Stimulated activated effector memory CD8-positive, alpha-beta T cell treated with anti-CD3 and anti-CD28 coated beads, Interleukin-12 subunit alpha, Interleukin-12 subunit beta, amount 100 ng/mL, for 72 hours (primary cell): Measurements from ENCODE around the gene MT1A.

ENCODE experiments used
- ATAC-seq: fragments of 150-1000 bp; cut with Tn5 transposase; 2 replicates; pipeline ENCODE4 v1.10.0; 2021
- DNase-seq, 2 donors: peaks; one replicate each; pipeline ENCODE4 v3.0.0; 2021 to 2022; ENCODE audit warnings: low spot score in 2 of 2
- H3K27ac Mint-ChIP-seq: one replicate; pipeline ENCODE4 v1.8.0; 2022; ENCODE audit warnings: mild to moderate bottlenecking, mixed read lengths
- H3K36me3 Mint-ChIP-seq: one replicate; pipeline ENCODE4 v1.8.0; 2022; ENCODE audit warnings: mild to moderate bottlenecking, mixed read lengths
- H3K4me1 Mint-ChIP-seq: one replicate; pipeline ENCODE4 v1.8.0; 2022; ENCODE audit warnings: mixed read lengths
- H3K4me3 Mint-ChIP-seq: one replicate; pipeline ENCODE4 v1.8.0; 2022; ENCODE audit warnings: mild to moderate bottlenecking, mixed read lengths
- H3K9me3 Mint-ChIP-seq: one replicate; pipeline ENCODE4 v1.8.0; 2022; ENCODE audit warnings: mixed read lengths

Gene MT1A

DNA sequence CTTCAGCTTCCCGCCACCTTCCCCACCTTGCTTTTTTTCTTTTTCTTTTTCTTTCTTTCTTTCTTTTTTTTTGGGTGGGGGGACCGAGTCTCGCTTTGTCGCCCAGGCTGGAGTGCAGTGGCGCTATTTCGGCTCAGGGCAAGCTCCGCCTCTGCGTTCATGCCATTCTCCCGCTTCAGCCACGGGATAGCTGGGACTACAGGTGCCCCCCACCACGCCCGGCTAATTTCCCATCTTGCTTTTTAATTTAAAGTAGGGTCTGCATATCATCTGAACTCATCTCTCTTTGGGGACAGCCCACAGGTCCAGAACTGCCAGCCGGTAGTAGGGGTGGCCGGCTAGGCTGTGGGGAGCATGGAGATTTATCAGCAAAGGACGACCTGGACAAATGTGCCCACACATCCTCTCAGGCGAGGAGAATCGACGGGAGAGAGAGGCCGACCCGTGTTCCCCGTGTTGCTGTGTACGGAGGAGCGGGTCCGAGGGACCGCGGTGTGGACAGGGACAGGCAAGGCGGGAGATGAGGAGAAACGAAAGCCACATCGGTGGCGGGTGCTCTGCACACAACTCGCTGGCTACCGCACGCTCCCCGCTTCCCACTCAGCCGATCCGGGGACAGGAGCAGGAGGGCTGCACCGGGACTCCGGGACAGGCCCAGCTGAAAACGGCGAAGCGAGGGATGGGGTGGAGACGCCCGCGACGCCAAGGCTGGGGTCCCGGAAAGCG lies 3.6 kb upstream of the MT1A start:
- peaks cover 30% of the 10 kb centered on the region for H3K4me1 Mint-ChIP-seq
- H3K36me3 Mint-ChIP-seq, result no peaks in the 10 kb centered on the region
- H3K27ac Mint-ChIP-seq, result no peak overlapping the region
- peak overlapping the region; percentile 68 for H3K4me3 Mint-ChIP-seq
- ATAC-seq (no peak), DNase-seq (no peak)
- no peaks in the 10 kb centered on the region for H3K9me3 Mint-ChIP-seq

DNA sequence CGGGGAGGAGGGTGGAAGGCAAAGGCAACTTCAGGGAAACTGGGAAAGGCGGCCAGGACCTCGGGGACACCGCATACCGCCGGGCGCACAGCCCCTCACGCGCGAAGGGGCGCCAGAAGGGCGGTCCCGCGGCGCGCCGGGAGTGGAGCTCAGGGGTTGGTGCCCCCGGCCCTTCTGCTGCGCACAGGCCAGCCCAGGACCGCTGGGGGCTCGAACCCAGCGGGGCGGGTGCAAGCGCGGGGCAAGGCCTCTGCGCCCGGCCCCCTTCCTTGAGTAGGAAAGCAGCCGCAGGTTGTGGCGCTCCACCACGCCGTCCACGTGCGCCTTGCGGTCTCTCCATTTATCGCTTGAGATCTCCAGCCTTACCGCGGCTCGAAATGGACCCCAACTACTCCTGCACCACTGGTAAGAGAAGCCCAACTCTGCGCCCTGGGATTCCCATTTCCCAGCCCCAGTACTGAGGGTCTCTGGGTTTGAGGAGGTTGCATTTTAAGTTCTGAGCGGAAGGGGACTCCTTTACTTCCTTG lies 3.0 kb upstream of the MT1A start:
- H3K36me3 Mint-ChIP-seq, result no peaks in the 10 kb centered on the region
- DNase-seq (no peak), ATAC-seq (no peak)
- H3K27ac Mint-ChIP-seq, result no peak overlapping the region
- peaks cover 30% of the 10 kb centered on the region for H3K4me1 Mint-ChIP-seq
- H3K4me3 Mint-ChIP-seq, result peak overlapping the region; percentile 68
- no peaks in the 10 kb centered on the region for H3K9me3 Mint-ChIP-seq

DNA sequence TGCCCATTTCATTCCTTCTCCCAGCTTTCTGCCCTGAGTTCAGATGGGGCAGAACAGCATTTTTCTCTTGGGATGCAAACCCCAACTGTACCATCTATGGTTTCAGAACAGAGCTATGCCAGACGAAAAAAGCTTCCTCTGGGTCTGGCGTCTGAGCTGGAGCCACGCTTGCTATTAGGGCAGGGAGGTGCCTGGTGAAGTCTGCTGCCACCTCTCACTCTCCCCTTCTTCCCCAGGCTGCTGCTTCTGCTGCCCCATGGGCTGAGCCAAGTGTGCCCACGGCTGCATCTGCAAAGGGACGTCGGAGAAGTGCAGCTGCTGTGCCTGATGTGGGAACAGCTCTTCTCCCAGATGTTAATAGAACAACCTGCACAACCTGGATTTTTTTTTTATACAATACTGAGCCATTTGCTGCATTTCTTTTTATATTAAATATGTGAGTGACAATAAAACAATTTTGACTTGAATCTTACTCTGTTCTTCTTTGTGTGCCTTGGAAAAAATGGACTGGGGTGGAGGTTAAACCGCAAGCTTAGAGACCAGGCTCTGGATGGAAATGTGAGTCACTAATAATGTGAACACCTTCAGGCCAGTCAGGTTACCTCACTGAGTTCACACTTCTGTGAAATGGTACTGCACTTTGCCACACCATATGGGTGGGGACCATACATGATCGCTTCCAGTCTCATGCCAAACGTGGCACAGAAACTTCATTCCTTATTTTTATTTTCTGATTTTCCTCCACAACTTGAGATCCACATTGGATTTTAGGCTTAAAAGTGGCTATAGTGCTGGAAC lies 1.7 kb upstream of the MT1A start:
- Mint-ChIP-seq H3K27ac (no peak overlapping the region), H3K4me3 (no peak overlapping the region), H3K4me1 (peaks cover 27% of the 10 kb centered on the region), H3K9me3 (no peaks in the 10 kb centered on the region), H3K36me3 (no peaks in the 10 kb centered on the region)
- DNase-seq (no peak), ATAC-seq (no peak)

DNA sequence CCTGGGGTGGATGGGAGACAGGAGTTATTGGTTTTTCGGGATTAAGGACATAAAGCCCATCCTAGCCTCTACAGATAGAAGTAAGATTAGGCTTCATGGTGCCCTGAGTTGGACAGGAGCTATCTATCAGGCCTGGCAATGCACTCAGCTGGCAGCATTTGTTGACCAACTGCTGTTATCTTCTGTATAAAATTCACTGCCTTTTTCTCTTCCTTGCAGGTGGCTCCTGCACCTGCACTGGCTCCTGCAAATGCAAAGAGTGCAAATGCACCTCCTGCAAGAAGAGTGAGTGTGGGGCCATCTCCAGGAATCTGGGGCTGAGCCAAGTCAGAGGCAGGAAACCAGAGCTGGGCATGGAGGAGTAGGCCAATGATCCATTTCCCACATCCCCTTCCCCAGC lies 579 bp downstream of the MT1A start:
- DNase-seq (no peak), ATAC-seq (no peak)
- no peaks in the 10 kb centered on the region for H3K36me3 Mint-ChIP-seq
- H3K9me3 Mint-ChIP-seq, result no peaks in the 10 kb centered on the region
- H3K4me3 Mint-ChIP-seq, result peak overlapping the region; percentile 57
- no peak overlapping the region for H3K27ac Mint-ChIP-seq
- peaks cover 40% of the 10 kb centered on the region for H3K4me1 Mint-ChIP-seq

DNA sequence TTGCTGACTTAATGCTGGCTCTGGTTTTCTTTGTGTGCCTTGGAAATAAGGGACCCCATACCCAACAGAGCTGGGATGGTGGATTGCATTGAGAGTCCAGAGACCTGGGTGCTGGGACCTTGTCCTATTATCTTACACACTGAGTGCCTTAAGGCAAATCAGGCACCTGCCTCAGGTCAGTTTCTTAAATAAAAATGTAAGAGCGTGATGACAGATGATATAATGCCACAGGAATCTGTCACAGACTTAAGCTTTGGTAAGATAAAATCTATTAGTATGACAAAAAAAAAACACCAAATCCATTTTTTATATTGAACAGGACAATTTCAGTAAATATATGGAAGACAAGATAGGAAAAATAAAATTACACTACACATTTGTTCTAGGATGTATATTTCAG lies 1.6 kb downstream of the MT1A start:
- ATAC-seq (no peak), DNase-seq (no peak)
- H3K4me3 Mint-ChIP-seq, result no peak overlapping the region
- no peaks in the 10 kb centered on the region for H3K9me3 Mint-ChIP-seq
- no peaks in the 10 kb centered on the region for H3K36me3 Mint-ChIP-seq
- no peak overlapping the region for H3K27ac Mint-ChIP-seq
- peaks cover 38% of the 10 kb centered on the region for H3K4me1 Mint-ChIP-seq

DNA sequence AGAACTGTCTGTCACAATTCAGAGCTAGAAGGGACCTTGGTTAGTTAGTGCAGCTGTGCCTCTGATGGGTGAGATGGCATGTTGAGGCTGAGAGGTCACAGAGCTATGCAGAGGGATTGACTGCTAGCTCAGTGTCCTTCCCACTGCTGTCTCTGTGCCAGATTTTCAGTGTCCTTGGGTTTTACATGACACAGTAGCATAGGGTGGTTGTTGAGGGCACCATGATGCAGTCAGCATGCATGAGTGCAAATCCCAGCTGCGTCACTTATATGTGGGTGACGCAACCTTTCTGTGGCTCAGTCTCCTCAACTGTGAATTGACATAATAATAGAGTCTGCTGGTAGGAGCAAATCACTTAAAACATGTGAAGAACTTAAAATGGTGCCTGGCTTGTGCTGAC lies 2.7 kb downstream of the MT1A start:
- H3K4me3 Mint-ChIP-seq, result no peak overlapping the region
- peaks cover 31% of the 10 kb centered on the region for H3K4me1 Mint-ChIP-seq
- no peaks in the 10 kb centered on the region for H3K9me3 Mint-ChIP-seq
- no peak overlapping the region for H3K27ac Mint-ChIP-seq
- ATAC-seq (no peak), DNase-seq (no peak)
- no peaks in the 10 kb centered on the region for H3K36me3 Mint-ChIP-seq

DNA sequence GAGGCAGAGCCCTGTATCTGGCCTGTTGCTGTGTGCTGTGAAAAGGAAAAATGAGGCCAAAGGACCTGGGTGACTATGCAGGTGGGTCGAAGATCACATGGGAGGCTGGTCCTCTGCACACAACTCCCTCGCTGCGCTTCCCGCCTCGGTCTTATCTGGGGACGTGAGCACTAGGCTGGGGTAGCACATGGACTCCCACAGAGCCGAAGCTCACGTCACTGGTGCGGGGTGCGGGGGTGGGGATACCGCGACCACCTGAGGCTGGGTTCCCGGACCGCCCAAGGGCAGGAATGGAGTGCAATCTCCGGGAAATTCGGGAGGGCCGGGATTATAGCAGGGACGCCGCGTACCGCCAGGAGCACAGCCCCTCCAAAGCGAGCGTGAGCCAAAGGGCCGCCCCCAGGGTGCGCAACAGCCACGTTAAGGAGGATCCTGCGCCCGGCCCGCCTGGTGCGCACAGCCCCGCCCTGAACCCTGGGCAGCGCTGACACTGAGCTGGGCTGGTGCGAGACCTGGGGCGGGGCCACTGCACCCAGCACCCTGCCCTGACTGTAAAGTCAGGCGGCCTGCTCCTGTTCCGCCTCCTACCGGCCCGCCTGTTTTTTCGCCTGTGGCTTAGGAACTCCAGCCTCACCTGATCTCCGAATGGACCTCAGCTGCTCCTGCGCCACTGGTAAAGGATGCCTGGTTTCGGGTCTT lies 4.8 kb downstream of the MT1A start:
- H3K36me3 Mint-ChIP-seq, result no peaks in the 10 kb centered on the region
- DNase-seq, result peak; percentile 59 to 86
- no peak overlapping the region for H3K27ac Mint-ChIP-seq

DNA sequence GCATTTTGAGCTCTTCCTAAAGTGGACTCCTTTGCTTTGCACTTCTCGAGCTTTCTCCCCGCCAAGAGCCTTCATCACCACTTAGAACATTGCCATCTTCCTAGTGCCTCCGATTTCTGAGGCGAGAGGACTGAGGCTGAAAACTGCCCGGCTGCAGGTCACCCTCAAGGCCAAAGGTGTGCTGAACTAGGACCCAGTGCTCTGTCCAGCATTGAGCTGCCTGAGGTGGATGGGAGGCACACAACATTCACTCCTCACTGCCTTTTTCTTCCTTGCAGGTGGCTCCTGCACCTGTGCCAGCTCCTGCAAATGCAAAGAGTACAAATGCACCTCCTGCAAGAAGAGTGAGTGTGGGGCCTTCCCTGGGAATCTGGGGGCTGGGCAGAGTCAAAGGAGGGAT lies 5.4 kb downstream of the MT1A start:
- Mint-ChIP-seq H3K36me3 (no peaks in the 10 kb centered on the region), H3K9me3 (no peaks in the 10 kb centered on the region), H3K4me1 (peaks cover 19% of the 10 kb centered on the region), H3K27ac (no peak overlapping the region), H3K4me3 (peak overlapping the region; percentile 70)
- no peak for DNase-seq
- ATAC-seq, result no peak

More for the DNA sequence above, 4.8 kb downstream of the MT1A start:
- Mint-ChIP-seq H3K4me3 (peak overlapping the region; percentile 70), H3K9me3 (no peaks in the 10 kb centered on the region), H3K4me1 (peaks cover 19% of the 10 kb centered on the region)
- peak; percentile 100 for ATAC-seq

DNA sequence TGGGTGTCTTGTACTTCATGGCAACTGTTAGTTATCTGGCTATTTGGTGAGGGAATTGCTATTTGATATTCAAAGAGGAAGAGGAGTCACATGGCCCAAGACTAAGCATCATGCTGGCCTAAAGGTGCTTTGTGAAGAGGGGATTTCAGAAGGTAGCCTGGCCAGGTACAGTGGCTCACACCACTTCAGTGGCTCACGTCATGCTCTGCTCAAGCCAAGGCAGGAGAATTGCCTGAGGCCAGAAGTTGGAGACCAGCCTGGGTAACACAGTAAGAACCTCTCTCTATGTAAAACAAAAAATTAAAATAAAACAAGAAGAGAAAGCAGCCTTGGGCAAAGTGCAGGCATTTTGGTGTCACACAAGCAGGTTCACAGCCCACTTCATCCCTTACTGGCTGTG lies 6.8 kb downstream of the MT1A start:
- DNase-seq (no peak), ATAC-seq (no peak)
- no peaks in the 10 kb centered on the region for H3K9me3 Mint-ChIP-seq
- H3K27ac Mint-ChIP-seq, result no peak overlapping the region
- H3K4me1 Mint-ChIP-seq, result peaks cover 19% of the 10 kb centered on the region
- H3K36me3 Mint-ChIP-seq, result no peaks in the 10 kb centered on the region
- H3K4me3 Mint-ChIP-seq, result no peak overlapping the region

DNA sequence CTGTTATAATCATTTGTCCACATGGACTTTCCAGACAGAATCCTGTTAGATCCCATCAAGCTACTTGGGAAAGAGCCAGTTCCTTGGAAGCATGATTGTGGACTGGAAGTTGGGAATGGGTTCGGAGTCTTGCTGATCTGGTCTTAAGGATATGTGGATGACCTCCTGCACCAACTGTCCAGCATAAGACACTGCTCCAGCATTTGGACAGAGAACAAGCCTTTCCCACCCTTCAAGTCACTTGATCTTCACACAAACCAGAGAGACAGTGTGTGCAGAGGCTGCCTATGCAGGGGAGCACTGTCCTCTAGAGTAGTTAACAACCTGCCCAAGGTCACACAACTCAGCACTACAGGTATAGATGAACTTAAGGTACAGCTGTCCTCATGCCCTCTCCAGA lies 7.4 kb downstream of the MT1A start:
- no peak overlapping the region for H3K27ac Mint-ChIP-seq
- DNase-seq (no peak), ATAC-seq (no peak)
- H3K36me3 Mint-ChIP-seq, result no peaks in the 10 kb centered on the region
- no peak overlapping the region for H3K4me3 Mint-ChIP-seq
- peaks cover 19% of the 10 kb centered on the region for H3K4me1 Mint-ChIP-seq
- no peaks in the 10 kb centered on the region for H3K9me3 Mint-ChIP-seq

DNA sequence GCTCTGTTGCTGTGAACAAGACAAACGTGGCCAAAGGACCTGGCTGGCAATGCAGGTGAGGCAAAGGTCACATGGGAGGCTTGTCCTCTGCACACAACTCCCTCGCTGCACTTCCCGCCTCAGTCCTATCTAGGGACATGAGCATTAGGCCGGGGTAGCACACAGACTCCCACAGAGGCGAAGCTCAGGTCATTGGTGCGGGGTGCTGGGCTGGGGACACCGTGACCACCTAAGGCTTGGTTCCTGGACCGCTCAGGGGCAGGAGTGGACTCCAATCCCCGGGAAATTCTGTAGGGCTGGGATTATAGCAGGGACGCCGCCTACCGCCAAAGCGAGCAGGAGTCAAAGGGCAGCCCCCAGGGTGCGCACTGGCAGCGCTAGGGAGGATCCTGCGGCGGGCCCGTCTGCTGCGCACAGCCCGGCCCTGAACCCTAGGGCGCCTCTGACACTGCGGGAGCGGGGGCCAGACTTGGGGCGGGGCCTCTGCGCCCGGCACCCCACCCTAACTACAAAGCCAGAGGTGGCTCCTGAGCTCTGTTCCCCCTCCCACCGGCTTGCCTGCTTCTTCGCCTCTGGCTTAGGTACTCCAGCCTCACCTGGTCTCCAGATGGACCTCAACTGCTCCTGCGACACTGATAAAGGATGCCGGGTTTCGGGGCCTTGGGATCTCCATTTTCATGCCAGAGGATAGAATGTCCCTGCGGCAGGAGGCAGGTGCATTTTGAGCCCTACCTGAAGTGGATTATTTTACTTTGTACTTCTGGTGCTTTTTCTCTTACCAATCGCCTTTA lies 9.4 kb downstream of the MT1A start:
- Mint-ChIP-seq H3K4me3 (no peak overlapping the region), H3K4me1 (peaks cover 16% of the 10 kb centered on the region), H3K36me3 (no peaks in the 10 kb centered on the region), H3K27ac (no peak overlapping the region), H3K9me3 (no peaks in the 10 kb centered on the region)
- DNase-seq (no peak), ATAC-seq (no peak)

DNA sequence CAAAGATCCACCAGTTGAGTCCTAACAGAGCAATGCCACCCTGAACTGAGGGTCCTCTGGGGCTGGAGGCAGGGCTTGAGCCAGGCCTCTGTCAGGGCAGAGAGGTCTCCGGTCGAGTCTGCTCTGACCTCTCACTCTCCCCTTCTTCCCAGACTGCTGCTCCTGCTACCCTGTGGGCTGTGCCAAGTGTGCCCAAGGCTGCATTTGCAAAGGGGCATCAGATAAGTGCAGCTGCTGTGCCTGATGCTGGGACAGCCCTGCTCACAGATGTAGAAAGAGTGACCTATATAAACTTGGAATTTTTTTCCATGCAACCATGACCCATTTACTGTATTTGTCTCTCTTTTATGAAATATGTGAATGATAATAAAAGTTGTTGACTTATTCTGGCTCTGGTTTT lies 10.8 kb downstream of the MT1A start:
- H3K4me3 Mint-ChIP-seq, result no peak overlapping the region
- no peaks in the 10 kb centered on the region for H3K9me3 Mint-ChIP-seq
- ATAC-seq (no peak), DNase-seq (no peak)
- peaks cover 1% of the 10 kb centered on the region for H3K4me1 Mint-ChIP-seq
- no peak overlapping the region for H3K27ac Mint-ChIP-seq
- no peaks in the 10 kb centered on the region for H3K36me3 Mint-ChIP-seq

DNA sequence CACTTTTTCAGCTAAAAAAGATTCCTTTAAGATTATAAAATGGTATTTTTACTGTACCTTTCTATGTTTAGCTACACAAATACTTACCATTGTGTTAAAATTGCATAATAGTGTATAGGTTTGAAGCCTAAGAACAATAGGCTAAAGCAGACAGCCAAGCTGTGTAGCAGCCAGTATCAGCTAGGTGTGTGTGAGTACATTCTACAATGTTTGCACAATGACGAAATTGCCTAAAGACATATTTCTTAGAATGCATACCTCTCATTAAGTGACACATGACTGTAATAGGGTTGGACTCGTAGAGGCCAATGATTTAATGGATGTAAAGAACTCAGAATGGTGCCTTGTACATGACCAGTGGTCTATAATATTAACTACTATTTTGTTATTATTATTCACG lies 11.4 kb downstream of the MT1A start:
- no peak for DNase-seq
- Mint-ChIP-seq H3K9me3 (no peaks in the 10 kb centered on the region), H3K4me1 (no peaks in the 10 kb centered on the region), H3K36me3 (no peaks in the 10 kb centered on the region), H3K4me3 (no peak overlapping the region), H3K27ac (no peak overlapping the region)
- no peak for ATAC-seq

DNA sequence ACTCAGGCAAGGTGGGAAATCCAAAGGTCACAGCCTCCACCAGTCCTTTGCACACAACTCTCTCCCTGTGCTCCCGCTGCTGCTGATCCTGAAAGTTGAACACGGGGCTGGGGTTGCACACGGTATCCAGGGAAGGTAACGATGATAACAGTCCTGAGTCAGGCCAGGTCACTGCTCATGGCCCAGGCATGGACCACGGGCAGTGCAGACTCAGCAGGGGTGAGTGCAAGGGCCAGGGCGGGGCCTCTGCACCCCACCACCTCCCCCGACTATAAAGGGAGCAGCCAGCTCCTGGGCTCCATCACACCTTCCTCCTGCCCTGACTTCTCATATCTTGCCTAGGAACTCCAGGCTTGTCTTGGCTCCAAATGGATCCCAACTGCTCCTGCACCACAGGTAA lies 13.1 kb downstream of the MT1A start, which contains the start of gene MT1B:
Gene MT1B, plus strand, starts transcription at position 301 of the 400 bp plus-strand sequence. Its CDS starts 68 bp downstream, at position 369.
- Mint-ChIP-seq H3K36me3 (no peaks in the 10 kb centered on the region), H3K9me3 (no peaks in the 10 kb centered on the region), H3K4me3 (no peak within 1 kb of the TSS), H3K4me1 (no peaks in the 10 kb centered on the region), H3K27ac (no peak within 1 kb of the TSS)
- DNase-seq, result no peak
- no peak for ATAC-seq

DNA sequence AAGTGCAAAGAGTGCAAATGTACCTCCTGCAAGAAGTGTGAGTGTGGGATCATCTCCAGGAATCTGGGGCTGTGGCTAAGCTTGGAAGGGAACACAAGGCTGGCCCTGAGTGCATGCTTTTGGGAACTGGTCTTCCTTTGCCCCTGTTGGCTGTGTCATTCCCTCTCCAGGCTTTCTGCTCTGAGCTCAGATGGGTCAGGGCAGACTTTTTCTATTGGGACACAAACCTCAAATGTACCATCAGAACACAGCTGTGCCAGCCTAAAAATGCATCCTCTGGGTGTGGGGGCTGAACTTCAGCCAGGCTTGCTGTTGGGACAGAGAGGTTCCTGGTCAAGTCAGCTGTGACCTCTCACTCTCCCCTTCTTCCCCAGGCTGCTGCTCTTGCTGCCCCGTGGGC lies 14.1 kb downstream of the MT1A start:
- no peaks in the 10 kb centered on the region for H3K9me3 Mint-ChIP-seq
- H3K27ac Mint-ChIP-seq, result no peak overlapping the region
- H3K4me3 Mint-ChIP-seq, result no peak overlapping the region
- H3K4me1 Mint-ChIP-seq, result no peaks in the 10 kb centered on the region
- DNase-seq (no peak), ATAC-seq (no peak)
- no peaks in the 10 kb centered on the region for H3K36me3 Mint-ChIP-seq
